Left ventricle myocardium inferior (tissue), 1 donor: ENCODE measurements around the gene UBE2Q2. TPM values are rescaled to one million over a fixed set of nuclear protein-coding genes. Genes with fewer than 3 reads are reported as not detected.

Experiments used
- DNase-seq: peaks from one replicate; pipeline ENCODE4 v3.0.0-alpha.2; 2020
- H3K27ac ChIP-seq: fragments of 200-600 bp; replicated peaks from 2 replicates; pipeline ENCODE4 v1.8.0; 2021
- H3K27me3 ChIP-seq: fragments of 200-600 bp; 2 replicates; pipeline ENCODE4 v1.8.0; 2021; ENCODE audit warnings: low read depth
- H3K36me3 ChIP-seq: fragments of 200-600 bp; 2 replicates; pipeline ENCODE4 v1.8.0; 2021
- H3K4me1 ChIP-seq: fragments of 200-600 bp; 2 replicates; pipeline ENCODE4 v1.8.0; 2021
- H3K4me3 ChIP-seq: fragments of 200-600 bp; 2 replicates; pipeline ENCODE4 v1.8.0; 2021; ENCODE audit warnings: mild to moderate bottlenecking, moderate library complexity
- H3K9me3 ChIP-seq: fragments of 200-600 bp; replicated peaks from 2 replicates; pipeline ENCODE4 v1.8.0; 2021
- CTCF ChIP-seq: fragments of 200-600 bp; IDR thresholded peaks from 2 replicates; pipeline ENCODE4 v1.8.0; 2021; ENCODE audit warnings: antibody characterized with exemption, mild to moderate bottlenecking, borderline replicate concordance
- intact Hi-C: fragments of 100-400 bp; cut with micrococcal nuclease; formaldehyde crosslinking; loops from one replicate; pipeline ENCODE4 v1.11.0; 2022
- total RNA-seq: library from RNA; stranded (reverse); fragmentation: NEBNext Ultra II Directional; extraction: Animal tissue kit (Norgen Biotek cat#: 25700); gene quantifications from one replicate; pipeline ENCODE4 v1.2.1, GENCODE V29; 2021
- donor health status: DM: no; HTN: yes; CAD: no; lungs with severe emphysema.

Gene UBE2Q2
- total RNA-seq, 1 donor from 2014 or later = 27.8 TPM

- Histone ChIP-seq H3K27ac (no peak overlapping the region), H3K36me3 (peaks cover 20% of the 10 kb centered on the region), H3K27me3 (no peaks in the 10 kb centered on the region), H3K9me3 (no peaks in the 10 kb centered on the region), H3K4me1 (peaks cover 4% of the 10 kb centered on the region), H3K4me3 (no peak overlapping the region)
- TF ChIP-seq CTCF = no peak
- no peak for DNase-seq
- intact Hi-C loops = no loop called here
Observed at GRCh38 chr15:75887178-75887577, 43.9 kb downstream of the UBE2Q2 start.

DNA sequence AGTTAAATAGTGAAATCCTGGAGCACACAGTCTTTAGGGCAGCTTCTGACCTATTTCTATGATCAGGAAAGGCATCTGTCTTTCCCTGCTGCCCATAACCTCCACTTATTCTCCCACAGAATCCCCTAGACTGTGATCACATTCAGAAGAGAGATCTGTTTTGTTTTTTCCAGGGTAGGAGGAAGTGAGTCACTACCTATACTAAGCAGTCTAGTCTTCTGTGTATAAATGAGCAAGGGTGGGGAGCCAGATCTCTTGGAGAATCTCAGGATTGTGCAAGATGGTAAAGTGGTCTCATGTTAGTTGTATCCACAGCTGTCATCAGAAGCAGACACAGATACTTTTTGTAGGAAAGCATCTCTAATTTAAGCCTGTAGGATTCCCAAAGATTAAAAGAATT, 48.6 kb downstream of the UBE2Q2 start:
- no peaks in the 10 kb centered on the region for H3K27me3 ChIP-seq
- DNase-seq = no peak
- H3K4me3 ChIP-seq = no peak overlapping the region
- peaks cover 15% of the 10 kb centered on the region for H3K36me3 ChIP-seq
- no peak overlapping the region for H3K27ac ChIP-seq
- no peaks in the 10 kb centered on the region for H3K9me3 ChIP-seq
- intact Hi-C loops = no loop called here
- peaks cover 4% of the 10 kb centered on the region for H3K4me1 ChIP-seq
- TF ChIP-seq CTCF = no peak

DNA sequence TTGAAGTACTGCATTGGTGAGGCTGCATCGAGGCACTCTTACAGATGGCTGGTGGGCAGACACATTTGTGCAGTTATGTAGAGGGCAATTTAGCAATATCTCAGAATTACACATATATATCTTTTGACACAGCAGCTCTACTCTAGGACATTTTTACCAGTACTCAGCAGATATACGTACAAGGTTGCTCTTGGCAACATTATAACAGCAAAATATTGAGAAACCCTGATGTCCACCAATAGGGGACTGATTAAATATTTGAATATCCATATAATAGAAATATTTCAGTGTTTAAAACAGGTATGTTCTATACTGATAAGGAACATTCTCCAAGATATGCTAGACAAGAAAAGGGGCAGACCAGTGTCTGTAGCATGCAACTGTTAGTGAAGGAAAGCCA, 52.5 kb downstream of the UBE2Q2 start:
- H3K36me3 ChIP-seq = peaks cover 19% of the 10 kb centered on the region

DNA sequence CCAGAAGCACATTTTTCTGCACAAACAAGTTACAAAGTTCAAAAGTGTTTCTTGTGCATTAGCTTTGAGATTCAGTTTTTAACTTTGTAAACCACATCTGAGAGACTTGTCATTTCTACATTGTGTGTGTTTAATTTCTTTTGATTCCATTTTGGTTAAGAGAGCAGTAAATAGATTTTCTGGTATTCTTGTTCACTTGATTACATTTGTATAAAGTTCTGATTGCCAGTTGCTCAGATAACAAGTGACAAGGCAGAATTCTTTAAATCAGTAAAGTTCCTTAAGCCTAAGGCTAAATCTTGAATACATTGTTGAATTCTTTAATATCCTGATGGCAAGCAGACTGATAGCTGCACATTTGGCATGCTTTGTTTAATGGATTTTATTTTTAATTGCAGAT, 57.3 kb downstream of the UBE2Q2 start:
- no peak overlapping the region for H3K27ac ChIP-seq
- H3K4me3 ChIP-seq = no peak overlapping the region
- DNase-seq = no peak
- H3K36me3 ChIP-seq = peaks cover 11% of the 10 kb centered on the region
- intact Hi-C loops = no loop called here
- H3K27me3 ChIP-seq = no peaks in the 10 kb centered on the region
- H3K4me1 ChIP-seq = peaks cover 37% of the 10 kb centered on the region
- no peaks in the 10 kb centered on the region for H3K9me3 ChIP-seq
- TF ChIP-seq CTCF = no peak

More for the DNA sequence above, 52.5 kb downstream of the UBE2Q2 start:
- Histone ChIP-seq H3K4me1 (peaks cover 4% of the 10 kb centered on the region), H3K9me3 (no peaks in the 10 kb centered on the region), H3K27me3 (no peaks in the 10 kb centered on the region), H3K27ac (no peak overlapping the region), H3K4me3 (no peak overlapping the region)
- no peak for TF ChIP-seq CTCF
- intact Hi-C loops = no loop called here
- no peak for DNase-seq

DNA sequence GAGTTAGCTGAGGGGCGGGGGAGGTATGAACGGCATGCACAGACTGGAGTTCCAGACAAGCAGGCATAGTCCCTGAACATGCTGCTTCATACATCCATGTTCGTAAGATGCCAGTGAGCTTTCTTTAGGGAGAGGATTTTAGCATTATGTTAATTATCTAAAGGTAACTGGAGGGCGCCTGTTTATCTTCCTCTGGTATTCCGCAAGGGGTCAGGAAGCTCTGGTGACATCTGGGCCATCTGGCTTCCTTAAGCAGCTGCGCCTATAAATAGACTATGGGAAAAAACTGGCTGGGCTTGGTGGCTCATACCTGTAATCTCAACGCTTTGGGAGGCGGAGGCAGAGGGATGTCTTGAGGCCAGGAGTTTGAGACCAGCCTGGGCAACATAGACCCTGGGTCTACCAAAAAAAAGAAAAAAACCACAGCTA, 58.9 kb downstream of the UBE2Q2 start:
- Histone ChIP-seq H3K4me3 (no peak overlapping the region), H3K36me3 (peaks cover 15% of the 10 kb centered on the region), H3K4me1 (peaks cover 40% of the 10 kb centered on the region), H3K27ac (peak overlapping the region; percentile 85), H3K27me3 (no peaks in the 10 kb centered on the region), H3K9me3 (no peaks in the 10 kb centered on the region)
- intact Hi-C loops = no loop called here
- TF ChIP-seq CTCF = no peak
- DNase-seq = no peak
